Adipose tissue (tissue), 3 donors: ENCODE measurements around the gene KIF18B. TPM values are rescaled to one million over a fixed set of nuclear protein-coding genes. Genes with fewer than 3 reads are reported as not detected.

ENCODE experiments used
- H3K27ac ChIP-seq: one replicate; pipeline ENCODE4 v1.5.1; 2013; ENCODE audit warnings: low read depth, low read length
- WGBS, 3 donors: extraction: QIAGEN DNeasy Blood & Tissue Kit; methylation state at CpG; one replicate each; pipeline ENCODE4 v1.1.7; 2013; 5-methylcytosine and 5-hydroxymethylcytosine counted together
- polyA plus RNA-seq, 3 donors: library from polyadenylated mRNA; stranded (reverse); fragments of 200-250 nt; gene quantifications; one replicate each; pipeline ENCODE4 v1.2.3, GENCODE V29; 2013
- donor health status: healthy with polysubstance abuse.
- donor health status: Bipolar disorder and iron deficiency.
- donor health status: healthy.

Gene KIF18B
- polyA plus RNA-seq, 3 donors: 0.04 to 0.22 (median 0.09) TPM

DNA sequence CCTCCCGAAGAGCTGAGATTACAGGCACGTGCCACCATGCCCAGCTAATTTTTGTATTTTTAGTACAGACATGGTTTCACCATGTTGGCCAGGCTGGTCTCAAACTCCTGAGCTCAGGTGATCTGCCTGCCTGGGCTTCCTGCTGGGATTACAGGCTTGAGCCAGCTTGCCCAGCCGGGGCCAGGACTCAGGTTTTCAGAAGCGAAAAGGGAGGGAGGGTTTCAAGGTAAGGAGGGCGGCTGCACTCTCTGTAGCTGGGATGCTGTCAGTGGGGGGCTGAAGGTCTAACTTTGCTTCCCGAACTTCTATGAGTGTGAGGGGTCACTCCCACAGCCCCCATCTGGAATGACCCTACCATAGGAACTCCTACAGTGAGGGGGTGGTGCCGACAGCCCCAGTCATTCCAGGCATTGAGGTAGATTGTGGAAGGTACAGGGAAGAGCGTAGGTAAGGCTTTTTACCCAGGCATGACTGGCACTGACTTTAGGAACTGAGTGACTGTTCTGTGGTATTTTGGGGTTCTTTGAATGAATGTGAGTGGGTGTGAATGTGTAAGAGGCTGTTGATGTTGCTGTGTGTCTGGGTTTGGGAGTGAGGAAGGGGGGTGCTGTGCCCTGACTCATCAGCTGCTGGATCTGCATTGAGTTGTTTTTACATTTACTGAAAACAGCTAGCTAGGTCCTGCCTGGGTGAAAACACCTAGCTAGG, 24.4 kb upstream of the KIF18B start:
- H3K27ac ChIP-seq: no peak overlapping the region
- WGBS, 3 donors: 70 to 74% (median 71%) methylated on average over 8 of the region's 8 CpGs

DNA sequence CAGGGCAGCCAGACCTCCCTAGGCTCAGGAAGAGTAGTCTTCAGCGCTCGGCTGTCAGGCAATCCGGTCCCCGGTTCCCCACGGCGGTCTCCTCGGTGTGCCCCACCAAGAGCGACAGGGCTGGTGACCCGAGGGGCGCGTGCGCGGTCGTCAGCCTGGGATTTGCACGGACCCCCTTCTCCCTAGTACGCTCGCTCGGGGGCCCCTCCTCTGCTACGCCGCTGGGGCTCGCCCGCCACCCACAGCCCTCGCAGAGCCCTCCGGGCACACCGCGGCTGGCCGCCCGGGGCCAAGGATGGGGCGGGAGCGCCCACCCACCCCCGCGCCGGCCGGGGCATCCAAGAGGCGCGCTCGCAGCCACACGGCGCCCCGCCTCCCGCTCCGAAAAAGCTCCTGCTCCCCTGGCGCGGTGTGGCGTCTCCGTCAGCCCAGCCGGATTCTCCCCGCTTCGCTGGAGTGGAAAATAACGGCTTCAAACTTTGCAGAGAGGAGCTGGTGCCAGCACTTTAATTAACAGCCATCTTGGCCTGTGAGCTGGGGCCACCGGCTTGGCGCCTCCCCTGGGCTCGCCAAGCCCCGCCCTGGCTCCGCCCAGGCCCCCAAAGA, 22.7 kb upstream of the KIF18B start:
- no peak overlapping the region for H3K27ac ChIP-seq

DNA sequence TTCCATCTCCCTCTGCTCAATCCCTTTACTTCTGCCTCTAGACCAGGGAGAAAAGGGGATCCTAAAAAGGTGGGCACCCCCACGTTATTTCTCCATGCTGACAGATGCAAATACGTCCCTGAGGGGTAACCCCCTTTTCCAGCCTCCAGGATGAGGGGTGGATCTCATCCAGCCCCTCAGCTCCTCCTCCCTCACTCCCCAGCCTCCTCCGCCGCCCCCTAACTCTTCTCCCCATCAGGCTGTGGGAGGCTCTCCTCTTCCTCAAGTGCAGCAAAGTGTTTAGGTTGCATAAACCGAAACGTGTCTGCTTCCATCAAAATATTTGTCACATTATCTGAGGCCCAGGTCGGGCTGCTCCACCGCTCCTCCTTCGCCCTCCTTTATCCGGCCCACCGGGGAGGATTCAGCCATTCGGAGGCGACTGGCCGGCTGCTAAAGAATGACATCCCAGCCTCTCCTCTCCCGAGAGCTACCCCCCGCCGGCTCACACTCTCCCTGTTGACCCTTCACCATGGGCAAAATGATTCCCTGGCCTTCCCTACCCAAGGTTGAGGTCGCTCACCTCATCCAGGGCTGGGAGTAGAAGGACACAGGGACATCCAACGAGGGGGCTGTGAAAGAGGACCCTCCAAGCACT, 21.7 kb upstream of the KIF18B start:
- 40 to 56% (median 54%) methylated on average over 19 of the region's 19 CpGs for WGBS, 3 donors
- no peak overlapping the region for H3K27ac ChIP-seq

More for the DNA sequence above, 22.7 kb upstream of the KIF18B start:
- 1 to 3% (median 3%) methylated on average over 34 to 55 of the region's 55 CpGs for WGBS, 3 donors

DNA sequence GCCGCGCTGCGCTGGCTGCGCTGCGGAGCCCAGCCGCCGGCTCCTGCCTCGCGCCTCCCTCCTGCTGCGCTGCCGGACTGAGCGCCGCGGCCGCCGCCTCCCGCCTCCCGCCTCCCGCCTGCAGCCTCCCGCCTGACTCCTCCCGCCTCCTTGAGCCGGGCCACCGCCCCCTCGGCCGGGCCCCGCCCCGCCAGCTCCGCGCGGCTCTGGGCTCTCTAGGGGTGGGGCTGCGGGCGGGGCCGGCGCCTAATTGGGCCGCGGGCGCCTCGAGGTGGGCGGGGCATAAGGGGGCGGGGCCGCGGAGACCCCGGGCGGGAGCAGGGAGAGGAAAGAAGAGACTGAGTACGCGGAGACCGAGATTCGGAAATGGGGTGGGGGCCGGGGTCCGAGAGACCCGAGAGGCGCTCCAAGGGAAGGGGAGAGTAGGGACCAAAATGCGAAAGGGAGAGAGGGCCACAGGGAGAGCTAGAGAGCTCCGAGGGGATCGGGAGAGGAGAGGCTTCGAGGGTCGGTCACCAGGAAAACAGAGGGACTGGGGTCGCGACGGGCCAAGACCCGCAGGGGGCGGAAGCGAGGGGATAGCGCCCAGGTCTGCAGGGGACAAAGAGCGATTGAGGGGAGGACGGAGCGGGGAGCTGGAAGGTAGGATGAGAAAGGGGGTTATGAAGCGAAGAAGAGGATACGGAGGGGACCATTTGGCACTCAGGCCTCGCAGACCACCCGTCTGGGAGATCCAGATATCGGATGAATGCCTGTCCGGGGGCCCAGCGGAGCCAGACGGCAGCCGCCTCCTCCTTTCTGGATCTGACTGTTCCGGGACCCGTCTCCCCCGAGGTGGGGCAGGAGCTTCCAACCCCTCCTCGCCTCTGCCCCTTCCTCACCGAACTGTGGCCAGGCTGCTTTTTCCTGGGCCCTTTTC, 20.9 kb upstream of the KIF18B start, which contains the start of gene C1QL1:
C1QL1 (minus strand) TSS at position 79 of the 919 bp plus-strand sequence. CDS start 255 bp downstream, outside the sequence.
- no peak within 1 kb of the TSS for H3K27ac ChIP-seq
- whole genome bisulfite sequencing, 3 donors: 3 to 5% (median 3%) methylated on average over 54 to 81 of the region's 81 CpGs

DNA sequence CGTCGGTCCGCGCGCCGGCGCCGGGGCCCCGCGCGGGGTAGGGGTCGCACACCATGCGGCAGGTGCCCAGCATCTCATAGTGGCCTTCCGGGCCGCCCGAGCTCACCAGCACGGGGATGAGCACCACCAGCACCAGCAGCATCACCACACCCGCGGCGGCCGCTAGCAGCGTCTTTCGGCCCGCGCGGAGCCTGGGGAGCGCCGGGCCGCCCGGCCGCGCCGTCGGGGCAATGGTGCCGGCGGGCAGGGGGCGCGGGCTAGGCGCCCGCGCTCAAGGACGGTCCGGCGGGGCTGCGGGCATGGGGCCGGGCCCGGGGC, 20.3 kb upstream of the KIF18B start:
- no peak overlapping the region for H3K27ac ChIP-seq
- WGBS, 3 donors: 2% methylated on average over 17 to 47 of the region's 47 CpGs

DNA sequence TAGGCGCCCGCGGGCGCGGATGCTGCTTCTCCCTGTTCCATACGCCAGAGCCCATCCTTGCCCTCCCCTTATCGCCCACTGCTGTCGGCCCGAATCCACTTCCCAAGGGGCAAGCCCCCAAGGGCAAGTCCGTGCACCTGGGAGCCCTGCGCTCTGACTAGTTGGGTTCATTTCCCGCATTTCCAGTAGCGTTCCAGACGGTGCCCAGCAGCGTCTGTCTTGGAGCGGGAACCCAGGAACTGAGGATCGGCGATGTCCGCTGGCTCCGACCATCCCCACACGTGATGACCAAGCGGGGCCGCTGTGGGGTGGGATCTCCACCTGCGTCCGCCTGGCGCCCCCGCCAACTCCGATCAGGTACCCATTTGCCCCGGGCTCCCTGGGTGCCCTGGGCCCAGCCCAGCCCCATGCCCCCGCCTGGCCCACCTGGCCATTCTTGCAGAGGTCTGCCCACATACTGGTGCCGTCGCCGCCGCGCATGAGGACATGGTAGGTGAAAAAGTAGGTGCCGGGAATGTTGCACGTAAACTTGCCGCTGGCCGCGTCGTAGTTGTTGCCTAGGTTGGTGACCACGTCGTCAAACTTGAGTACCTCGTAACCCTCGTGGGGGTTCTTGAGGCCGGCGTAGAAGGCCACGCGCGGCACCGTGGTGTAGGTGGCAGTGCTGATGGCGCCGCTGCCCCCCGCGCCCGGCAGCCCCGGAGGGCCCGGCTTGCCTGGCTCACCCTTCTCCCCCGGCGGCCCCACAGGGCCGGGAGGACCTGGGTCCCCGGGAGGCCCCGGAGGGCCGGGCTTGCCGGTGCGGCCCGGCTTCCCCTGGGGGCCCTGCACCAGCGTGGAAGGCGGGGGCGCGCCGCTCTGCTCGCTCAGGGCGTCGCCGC, 19.7 kb upstream of the KIF18B start:
- H3K27ac ChIP-seq: no peak overlapping the region
- 4 to 5% (median 4%) methylated on average over 58 to 75 of the region's 76 CpGs for WGBS, 3 donors

DNA sequence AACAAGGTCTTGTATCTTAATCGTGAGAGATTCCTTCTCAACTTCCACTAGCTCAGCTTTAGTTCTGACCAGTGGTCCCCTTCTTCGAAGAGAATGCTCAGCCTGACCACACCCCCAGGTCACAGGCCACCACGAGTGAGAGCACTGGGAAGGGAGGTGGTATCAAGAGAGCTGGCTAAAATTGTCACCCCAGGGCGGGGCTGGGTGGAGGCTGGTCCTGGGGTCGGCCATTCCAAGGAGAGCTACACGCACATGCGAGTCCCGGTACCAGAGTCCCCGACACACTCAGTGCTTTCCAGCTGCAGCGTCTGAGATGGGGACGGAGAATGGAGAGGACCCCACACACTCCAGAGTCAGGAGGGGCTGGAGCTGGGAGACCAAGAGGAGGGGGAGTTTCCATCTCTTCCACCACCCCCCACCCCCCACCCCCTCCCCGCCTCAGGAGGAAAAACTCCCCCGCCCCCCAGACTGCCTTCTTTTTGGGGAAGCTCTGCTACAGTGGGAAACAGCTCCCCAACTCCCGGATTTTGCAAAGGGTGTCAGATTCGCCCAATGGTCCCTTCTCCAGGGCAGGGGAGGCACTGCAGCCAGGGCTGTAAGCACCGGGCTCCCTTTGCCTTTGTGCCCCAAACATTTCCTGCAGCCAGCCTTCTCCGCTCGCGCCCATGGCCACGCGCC, 18.9 kb upstream of the KIF18B start:
- 8 to 11% (median 11%) methylated on average over 20 to 21 of the region's 21 CpGs for WGBS, 3 donors
- no peak overlapping the region for H3K27ac ChIP-seq

DNA sequence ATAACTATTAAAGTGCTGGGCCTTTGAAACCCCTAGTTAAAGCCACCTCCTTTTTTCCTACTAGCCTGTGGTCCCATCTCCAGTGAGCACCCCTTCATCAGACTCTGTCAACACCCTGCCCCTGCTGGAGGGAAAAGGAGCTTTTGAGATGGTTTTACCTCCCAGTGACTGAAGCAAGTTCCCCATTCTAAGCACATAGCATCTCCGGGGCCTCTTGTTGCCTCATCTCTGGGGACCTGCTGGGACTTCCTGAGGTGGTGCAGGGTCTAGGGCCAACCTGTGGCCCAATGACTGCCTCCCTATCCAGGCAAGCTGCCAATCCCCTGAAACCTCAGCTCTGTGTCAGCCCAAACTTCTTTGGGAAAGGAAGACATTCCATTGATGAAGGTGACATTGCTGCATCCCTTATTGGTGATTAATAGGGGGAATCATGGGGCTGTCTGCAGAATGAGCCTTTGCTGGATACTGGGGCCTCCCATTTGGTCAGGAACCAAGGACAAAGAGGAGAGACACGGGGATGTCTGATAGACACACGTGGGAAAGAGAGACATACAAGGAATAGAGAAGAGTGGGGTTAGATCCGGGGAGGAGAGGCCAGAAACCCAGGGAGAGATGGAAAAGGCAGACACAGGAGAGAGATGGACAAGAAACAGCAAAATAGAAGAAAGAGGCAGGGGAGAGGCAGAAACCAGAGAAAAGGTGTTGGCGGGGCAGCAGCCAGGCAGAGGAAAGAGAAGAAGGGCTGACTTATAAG, 18.1 kb upstream of the KIF18B start:
- no peak overlapping the region for H3K27ac ChIP-seq

DNA sequence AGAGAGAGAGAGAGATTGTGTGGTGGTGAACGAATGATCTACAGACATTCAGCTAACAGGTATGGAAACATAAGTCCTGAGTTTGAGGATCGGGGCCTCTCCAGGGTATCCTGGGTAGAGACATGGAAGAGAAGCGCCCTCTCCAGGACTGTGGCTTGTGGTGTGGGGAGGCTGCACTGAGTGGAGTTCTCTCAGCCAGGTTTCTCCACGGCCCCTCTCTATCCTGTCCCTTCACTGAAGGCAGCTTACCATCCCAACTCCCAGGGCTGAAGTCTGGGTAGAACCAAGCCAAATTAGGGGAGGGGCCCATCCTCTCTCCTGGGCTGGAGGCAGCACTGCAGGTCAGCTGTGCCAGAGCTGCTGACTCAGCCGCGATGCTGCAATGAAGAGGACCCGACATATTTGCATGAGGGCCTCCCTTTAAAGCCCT, 14.4 kb upstream of the KIF18B start:
- WGBS, 3 donors: 64 to 80% (median 74%) methylated on average over 7 of the region's 7 CpGs
- no peak overlapping the region for H3K27ac ChIP-seq

More for the DNA sequence above, 18.1 kb upstream of the KIF18B start:
- 56 to 66% (median 58%) methylated on average over 5 of the region's 5 CpGs for WGBS, 3 donors

DNA sequence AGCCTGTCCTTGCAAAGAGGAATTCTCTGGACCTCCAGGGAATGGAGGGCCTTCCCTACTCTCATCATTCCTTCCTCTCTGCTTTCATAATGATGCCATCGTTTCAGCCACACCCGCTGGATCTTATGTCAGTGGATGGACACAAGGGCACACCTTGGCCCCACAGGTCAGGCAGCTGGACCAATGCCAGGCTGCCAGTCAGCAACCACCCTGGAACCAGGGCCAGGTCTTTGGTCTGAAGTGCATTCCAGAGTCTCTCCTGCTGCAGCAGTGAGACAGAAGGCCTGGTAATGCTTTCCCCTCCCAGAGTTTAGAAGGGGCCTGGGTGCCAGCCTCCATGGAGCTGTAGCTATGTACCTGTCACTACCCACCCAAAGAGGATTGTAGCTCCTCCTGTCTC, 13.1 kb upstream of the KIF18B start:
- H3K27ac ChIP-seq: no peak overlapping the region
- 45 to 62% (median 54%) methylated on average over 2 of the region's 2 CpGs for WGBS, 3 donors

DNA sequence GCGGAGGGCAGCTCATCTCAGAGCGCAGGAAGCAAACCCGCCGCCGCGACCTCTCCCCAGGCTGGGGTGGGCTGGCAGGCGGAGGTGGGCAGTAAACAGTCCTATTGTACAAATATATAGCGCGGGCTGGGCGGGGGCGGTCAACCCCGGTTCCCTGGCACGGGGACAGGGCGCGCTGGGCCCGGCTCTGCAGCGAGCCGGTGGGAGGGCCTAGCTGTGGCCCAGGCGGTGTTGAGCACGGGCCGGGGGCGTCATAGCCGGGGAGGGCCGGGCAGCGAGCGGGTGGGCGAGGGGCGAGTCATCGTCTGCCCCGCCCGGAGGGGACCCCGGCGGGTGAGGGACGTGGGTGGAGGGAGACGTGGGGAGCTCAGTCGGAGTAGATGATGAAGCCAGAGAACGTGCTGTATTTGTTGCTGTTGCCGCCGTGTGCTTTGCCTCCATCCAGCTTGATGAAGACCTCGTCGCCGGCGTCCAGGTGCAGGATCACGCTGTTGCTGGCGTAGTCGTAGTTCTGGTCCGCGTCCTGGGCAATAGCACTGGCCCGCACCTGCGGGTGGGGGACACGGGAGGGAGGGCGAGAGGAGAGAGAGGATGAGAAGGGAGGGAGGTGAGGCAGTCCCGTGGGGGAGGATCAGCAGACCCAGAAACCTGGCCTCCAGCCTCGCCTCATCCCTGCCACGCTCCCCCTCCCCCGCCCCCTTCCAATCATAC, 12.4 kb upstream of the KIF18B start:
- WGBS, 3 donors: 13 to 16% (median 14%) methylated on average over 50 to 56 of the region's 56 CpGs
- no peak overlapping the region for H3K27ac ChIP-seq

DNA sequence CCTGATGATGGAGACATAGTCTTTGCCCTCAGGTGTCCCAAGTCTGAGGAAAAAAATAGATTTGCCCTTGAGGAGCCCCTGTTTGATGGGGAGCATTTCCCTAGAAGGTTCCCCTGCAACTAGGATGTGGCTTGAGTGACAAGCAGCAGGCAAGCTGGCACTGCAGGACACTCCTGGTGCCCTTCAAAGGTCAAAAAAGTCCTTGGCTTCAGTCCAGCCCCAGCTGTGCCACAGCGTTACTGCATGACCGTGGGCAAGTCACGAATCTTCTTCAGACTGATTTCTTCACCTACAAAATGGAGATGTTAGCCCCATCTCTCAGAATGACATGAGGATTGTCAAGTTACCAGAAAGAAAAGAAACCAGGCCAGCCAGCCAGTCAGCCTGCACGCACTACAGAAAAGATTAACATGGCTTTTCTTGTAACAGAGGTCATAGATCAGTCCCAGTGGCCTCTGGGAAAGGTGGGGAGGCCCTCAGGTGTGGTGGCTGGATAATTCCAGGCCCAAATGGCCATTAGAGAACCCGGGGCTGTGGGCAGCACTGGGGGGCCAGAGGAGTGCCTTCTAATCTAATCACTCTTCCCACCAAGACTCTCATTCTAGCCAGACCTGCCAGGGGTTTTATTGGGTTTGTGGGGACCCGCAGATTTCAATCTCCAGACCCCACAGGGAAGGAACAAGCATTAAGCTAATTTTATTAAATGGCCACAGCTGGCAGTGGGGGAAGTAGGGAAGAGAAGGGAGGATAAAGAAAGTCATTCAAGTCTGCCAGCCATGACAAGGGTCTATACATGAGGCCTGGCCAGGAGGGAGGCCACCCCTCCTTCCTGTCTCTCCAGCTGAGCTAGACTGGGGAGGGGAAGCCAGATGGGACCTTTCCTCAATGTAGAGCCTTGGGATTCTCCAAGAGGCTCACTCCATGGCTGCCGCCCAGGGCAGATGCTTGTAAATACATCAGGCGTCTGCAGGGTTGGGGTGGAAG, 9.7 kb upstream of the KIF18B start:
- no peak overlapping the region for H3K27ac ChIP-seq
- 71 to 85% (median 83%) methylated on average over 8 of the region's 8 CpGs for WGBS, 3 donors

DNA sequence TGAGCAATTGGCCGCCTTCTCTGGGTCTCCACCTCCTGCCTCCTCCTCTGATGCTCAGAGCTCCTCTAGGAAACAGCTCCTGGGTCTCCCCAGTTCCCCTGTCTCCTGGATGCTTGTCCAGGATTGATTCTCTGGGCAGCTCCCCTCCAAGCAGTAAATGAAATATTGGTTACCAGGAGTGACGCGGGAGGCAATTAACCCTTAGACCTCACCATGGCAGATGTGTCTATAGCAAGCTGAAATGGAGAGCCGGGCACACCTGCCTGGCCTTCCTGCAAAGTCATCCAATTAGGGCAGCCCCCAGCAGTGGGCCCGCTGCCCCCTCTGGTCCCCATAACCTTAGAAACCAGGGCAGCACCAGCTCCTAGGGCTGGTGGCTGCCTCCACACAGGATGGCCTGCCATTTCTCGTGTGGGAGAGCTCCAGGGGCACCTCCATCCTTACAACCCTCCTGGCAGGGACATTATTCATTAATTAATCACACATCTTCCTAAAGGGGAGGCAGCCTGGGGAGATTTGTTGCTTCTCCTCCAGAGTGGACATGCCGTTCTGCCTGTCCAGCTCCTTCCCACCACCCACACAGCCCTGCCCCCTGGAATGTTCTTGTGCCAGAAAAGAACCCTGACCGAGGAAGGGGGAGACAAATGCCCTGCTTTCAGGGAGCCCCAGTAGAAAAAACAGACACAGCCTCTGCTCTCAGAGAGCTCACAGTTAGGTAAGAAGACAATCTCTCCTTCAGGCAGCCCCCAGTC, 8.3 kb upstream of the KIF18B start:
- whole genome bisulfite sequencing, 3 donors: 58 to 74% (median 70%) methylated on average over 8 of the region's 8 CpGs
- no peak overlapping the region for H3K27ac ChIP-seq

DNA sequence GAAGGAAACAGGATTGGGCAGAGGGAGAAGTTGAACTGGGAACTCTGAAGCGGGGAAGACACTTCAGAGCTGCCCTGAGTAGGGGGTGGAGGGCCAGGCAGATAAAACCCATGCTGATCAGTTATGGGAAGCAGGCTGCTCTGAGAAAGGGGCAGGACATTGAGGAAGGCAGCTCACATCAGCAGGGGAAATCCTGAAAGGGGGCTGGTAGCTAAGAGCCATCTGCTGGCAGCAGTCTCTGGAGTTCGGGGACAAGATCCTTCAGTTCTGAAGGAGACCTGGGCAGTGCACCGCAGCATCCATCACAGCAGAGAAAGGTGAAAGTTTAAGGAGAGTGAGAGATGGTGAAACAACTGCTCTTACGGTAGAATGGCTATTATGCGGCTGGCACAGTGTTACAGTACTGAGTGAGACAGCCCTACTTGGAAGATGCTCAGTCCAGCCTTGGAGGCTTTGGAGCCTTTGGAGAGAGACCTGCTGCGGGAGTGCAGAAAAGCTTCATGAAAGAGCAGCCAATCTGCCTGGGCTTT, 5.4 kb upstream of the KIF18B start:
- H3K27ac ChIP-seq: no peak overlapping the region
- 65 to 79% (median 78%) methylated on average over 6 of the region's 6 CpGs for WGBS, 3 donors
